Central memory CD8-positive, alpha-beta T cell (primary cell): ENCODE data around the gene DHRS13.
A peak's percentile ranks its signal among the peaks of the same experiment; 100 is the strongest.

Experiments
- ATAC-seq: fragments of 150-1000 bp; cut with Tn5 transposase; replicated peaks from 2 replicates; pipeline ENCODE4 v1.10.0; 2022; ENCODE audit warnings: mild to moderate bottlenecking, moderate FRiP score, moderate number of reproducible peaks; ENCODE audit not compliant: poor library complexity, severe bottlenecking; ENCODE audit errors: extremely low read depth
- DNase-seq, 2 donors: peaks; one replicate each; pipeline ENCODE4 v3.0.0; 2021; ENCODE audit warnings: low spot score in 2 of 2
- H3K27ac Mint-ChIP-seq: one replicate; pipeline ENCODE4 v1.8.0; 2022; ENCODE audit warnings: low read depth, mild to moderate bottlenecking, moderate library complexity, mixed read lengths
- H3K27me3 Mint-ChIP-seq: one replicate; pipeline ENCODE4 v1.8.0; 2022; ENCODE audit warnings: mixed read lengths
- H3K36me3 Mint-ChIP-seq: one replicate; pipeline ENCODE4 v1.8.0; 2022; ENCODE audit warnings: mild to moderate bottlenecking, moderate library complexity, mixed read lengths; ENCODE audit not compliant: insufficient read depth
- H3K4me1 Mint-ChIP-seq: one replicate; pipeline ENCODE4 v1.8.0; 2022; ENCODE audit warnings: mixed read lengths
- H3K4me3 Mint-ChIP-seq: one replicate; pipeline ENCODE4 v1.8.0; 2022; ENCODE audit warnings: mild to moderate bottlenecking, moderate library complexity, mixed read lengths
- H3K9me3 Mint-ChIP-seq: one replicate; pipeline ENCODE4 v1.8.0; 2022; ENCODE audit warnings: mixed read lengths

DHRS13 gene

GRCh38 chr17:28871056-28871579 lies 31.8 kb downstream of the DHRS13 start:
- Mint-ChIP-seq H3K9me3 (no peaks in the 10 kb centered on the region), H3K4me1 (peaks cover 18% of the 10 kb centered on the region), H3K27me3 (no peaks in the 10 kb centered on the region), H3K27ac (peak overlapping the region; percentile 78), H3K4me3 (peak overlapping the region; percentile 11), H3K36me3 (no peaks in the 10 kb centered on the region)
- ATAC-seq (peak; percentile 99), DNase-seq (peak in 1 of 2 donors; percentile 15)

GRCh38 chr17:28867276-28867675 lies 35.6 kb downstream of the DHRS13 start:
- no peak overlapping the region for H3K27ac Mint-ChIP-seq
- H3K4me1 Mint-ChIP-seq = peaks cover 11% of the 10 kb centered on the region
- ATAC-seq (no peak), DNase-seq (no peak)
- H3K9me3 Mint-ChIP-seq = no peaks in the 10 kb centered on the region
- no peaks in the 10 kb centered on the region for H3K27me3 Mint-ChIP-seq
- no peaks in the 10 kb centered on the region for H3K36me3 Mint-ChIP-seq
- no peak overlapping the region for H3K4me3 Mint-ChIP-seq

- no peak overlapping the region for H3K4me3 Mint-ChIP-seq
- no peaks in the 10 kb centered on the region for H3K27me3 Mint-ChIP-seq
- DNase-seq (no peak), ATAC-seq (no peak)
- peaks cover 9% of the 10 kb centered on the region for H3K4me1 Mint-ChIP-seq
- H3K27ac Mint-ChIP-seq = no peak overlapping the region
- peaks cover 4% of the 10 kb centered on the region for H3K36me3 Mint-ChIP-seq
- no peaks in the 10 kb centered on the region for H3K9me3 Mint-ChIP-seq
Observed at GRCh38 chr17:28865946-28866752, 36.7 kb downstream of the DHRS13 start.

- Mint-ChIP-seq H3K4me3 (no peak overlapping the region), H3K4me1 (peaks cover 5% of the 10 kb centered on the region), H3K9me3 (no peaks in the 10 kb centered on the region), H3K27ac (no peak overlapping the region), H3K27me3 (no peaks in the 10 kb centered on the region), H3K36me3 (peaks cover 6% of the 10 kb centered on the region)
- ATAC-seq (no peak), DNase-seq (no peak)
Observed at GRCh38 chr17:28864991-28865849, 37.7 kb downstream of the DHRS13 start.

GRCh38 chr17:28863953-28864352 lies 38.9 kb downstream of the DHRS13 start:
- Mint-ChIP-seq H3K27me3 (no peaks in the 10 kb centered on the region), H3K4me3 (no peak overlapping the region), H3K36me3 (peaks cover 15% of the 10 kb centered on the region), H3K4me1 (peaks cover 5% of the 10 kb centered on the region), H3K9me3 (no peaks in the 10 kb centered on the region), H3K27ac (no peak overlapping the region)
- DNase-seq (no peak), ATAC-seq (no peak)

GRCh38 chr17:28862561-28862960 lies 40.3 kb downstream of the DHRS13 start:
- no peaks in the 10 kb centered on the region for H3K9me3 Mint-ChIP-seq
- ATAC-seq (no peak), DNase-seq (no peak)
- no peak overlapping the region for H3K4me3 Mint-ChIP-seq
- no peaks in the 10 kb centered on the region for H3K27me3 Mint-ChIP-seq
- H3K4me1 Mint-ChIP-seq = peaks cover 5% of the 10 kb centered on the region
- no peak overlapping the region for H3K27ac Mint-ChIP-seq
- peaks cover 22% of the 10 kb centered on the region for H3K36me3 Mint-ChIP-seq

- no peak for DNase-seq
- Mint-ChIP-seq H3K4me1 (peaks cover 5% of the 10 kb centered on the region), H3K4me3 (no peak overlapping the region), H3K36me3 (peaks cover 22% of the 10 kb centered on the region), H3K9me3 (no peaks in the 10 kb centered on the region), H3K27me3 (no peaks in the 10 kb centered on the region), H3K27ac (no peak overlapping the region)
- ATAC-seq = no peak
Observed at GRCh38 chr17:28861393-28862203, 41.3 kb downstream of the DHRS13 start.

GRCh38 chr17:28860363-28860808 lies 42.5 kb downstream of the DHRS13 start:
- Mint-ChIP-seq H3K36me3 (peaks cover 22% of the 10 kb centered on the region), H3K27ac (no peak overlapping the region), H3K9me3 (no peaks in the 10 kb centered on the region), H3K27me3 (no peaks in the 10 kb centered on the region), H3K4me1 (peaks cover 6% of the 10 kb centered on the region), H3K4me3 (no peak overlapping the region)
- no peak for ATAC-seq
- no peak for DNase-seq

GRCh38 chr17:28858801-28859355 lies 44.0 kb downstream of the DHRS13 start:
- H3K27me3 Mint-ChIP-seq = no peaks in the 10 kb centered on the region
- H3K4me1 Mint-ChIP-seq = peaks cover 16% of the 10 kb centered on the region
- H3K27ac Mint-ChIP-seq = no peak overlapping the region
- no peak overlapping the region for H3K4me3 Mint-ChIP-seq
- DNase-seq = no peak
- no peak for ATAC-seq
- peaks cover 26% of the 10 kb centered on the region for H3K36me3 Mint-ChIP-seq
- H3K9me3 Mint-ChIP-seq = no peaks in the 10 kb centered on the region

GRCh38 chr17:28857905-28858800 lies 44.7 kb downstream of the DHRS13 start:
- ATAC-seq (no peak), DNase-seq (no peak)
- Mint-ChIP-seq H3K27ac (no peak overlapping the region), H3K36me3 (peaks cover 26% of the 10 kb centered on the region), H3K4me1 (peaks cover 16% of the 10 kb centered on the region), H3K27me3 (no peaks in the 10 kb centered on the region), H3K4me3 (no peak overlapping the region), H3K9me3 (no peaks in the 10 kb centered on the region)

- no peaks in the 10 kb centered on the region for H3K27me3 Mint-ChIP-seq
- peak overlapping the region; percentile 52 for H3K4me3 Mint-ChIP-seq
- ATAC-seq (no peak), DNase-seq (no peak)
- H3K4me1 Mint-ChIP-seq = peaks cover 11% of the 10 kb centered on the region
- H3K27ac Mint-ChIP-seq = no peak overlapping the region
- peaks cover 22% of the 10 kb centered on the region for H3K36me3 Mint-ChIP-seq
- H3K9me3 Mint-ChIP-seq = no peaks in the 10 kb centered on the region
Observed at GRCh38 chr17:28856028-28856574, 46.8 kb downstream of the DHRS13 start.
